ENCODE measurements around the gene DNM2.

- TF ChIP-seq CTCF (IDR thresholded peaks at IDR 0.05) (no peak), POLR2AphosphoS5 (IDR thresholded peaks at IDR 0.05) (no peak), POLR2A (IDR thresholded peaks at IDR 0.05) (no peak)
Observed at GRCh38 chr19:10694706-10695307, 23.1 kb upstream of the DNM2 start.
